ENCODE measurements around the gene TM4SF4. TPM values are rescaled to one million over a fixed set of nuclear protein-coding genes. Genes with fewer than 3 reads are reported as not detected.

TM4SF4 gene
- polyA plus RNA-seq, 3 donors: 0.08 TPM; not detected in 2

DNA sequence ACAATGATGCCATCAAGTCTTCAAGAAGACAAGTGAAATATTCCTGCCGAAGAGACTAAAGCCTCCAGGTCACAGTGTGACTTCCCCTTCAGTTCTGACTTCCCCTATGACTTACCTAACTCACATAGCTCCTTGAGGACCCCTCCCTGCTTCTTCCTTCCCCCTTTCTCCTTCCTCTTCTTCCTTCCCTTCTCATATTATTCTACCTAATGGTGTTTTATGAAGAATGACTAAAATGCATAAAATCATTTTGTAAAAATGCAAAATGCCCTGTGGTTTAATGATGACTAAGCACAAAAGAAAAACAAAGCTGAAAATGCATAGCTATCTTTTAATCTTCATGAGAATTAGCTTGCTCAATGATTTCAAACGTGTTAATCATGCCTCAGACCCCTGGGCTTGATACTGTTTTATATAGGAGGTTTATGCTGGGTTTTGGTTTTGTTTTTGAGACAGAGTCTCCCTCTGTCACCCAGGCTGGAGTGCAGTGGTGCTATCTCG, 26.1 kb upstream of the TM4SF4 start:
- Histone ChIP-seq H3K4me2 (replicated peaks; ENCODE audit: extremely low read depth, low read length, poor library complexity, severe bottlenecking) (peak overlapping the region; percentile 56), H3K4me3 (replicated peaks in 1 of 3; ENCODE audit: low read depth in 2 of 3, low read length in 3 of 3) (peak overlapping the region in 1 of 3 experiments; percentile 18), H3K4me1 (ENCODE audit: control insufficient read depth in 1 of 2, insufficient read depth in 2 of 2, low read length in 2 of 2) (peaks cover 54 to 69% of the 10 kb centered on the region in 2 donors), H3K9me3 (replicated peaks in 1 of 2; ENCODE audit: control insufficient read depth in 1 of 2, insufficient read depth in 1 of 2, low read length in 2 of 2) (peaks cover 11 to 13% of the 10 kb centered on the region in 2 donors), H3K9ac (ENCODE audit: insufficient read depth, low read length, poor library complexity, severe bottlenecking) (no peak overlapping the region), H4K20me1 (ENCODE audit: insufficient read depth, low read length) (no peaks in the 10 kb centered on the region), H3K36me3 (replicated peaks in 1 of 2; ENCODE audit: control insufficient read depth in 1 of 2, insufficient read depth in 2 of 2, low read length in 2 of 2) (no peaks in the 10 kb centered on the region), H2AFZ (ENCODE audit: insufficient read depth, low read depth, low read length, poor library complexity, severe bottlenecking) (no peak overlapping the region), H3K27ac (ENCODE audit: low read depth in 1 of 2, low read length in 2 of 2) (peak overlapping the region; percentile 82 to 91), H3K27me3 (ENCODE audit: control insufficient read depth in 2 of 2, insufficient read depth in 2 of 2, low read length in 2 of 2) (no peaks in the 10 kb centered on the region), H3K79me2 (ENCODE audit: insufficient read depth, low read length) (no peaks in the 10 kb centered on the region)
- Mint-ChIP-seq H3K27me3 (ENCODE audit: low read depth in 3 of 3) (no peaks in the 10 kb centered on the region), H3K36me3 (peaks cover 7 to 14% of the 10 kb centered on the region in 2 donors), H3K27ac (peak overlapping the region; percentile 89 to 96 (median 94)), H3K9me3 (peaks cover 8 to 23% (median 19%) of the 10 kb centered on the region in 7 donors), H3K4me1 (peaks cover 66% of the 10 kb centered on the region), H3K4me3 (peak overlapping the region in 1 of 2 donors; percentile 28)
- DNase-seq: peak; percentile 89 to 96 (median 94)
- 0% methylated on average over 1 of the region's 3 CpGs for WGBS (ENCODE audit: insufficient coverage)
- intact Hi-C loops (cut with micrococcal nuclease): loop anchor here in 1 of 2 donors (10.0 kb wide), 2 partner anchors 46 to 54 kb away; no protein-coding TSS in a partner anchor
- TF ChIP-seq, protein P1, sequence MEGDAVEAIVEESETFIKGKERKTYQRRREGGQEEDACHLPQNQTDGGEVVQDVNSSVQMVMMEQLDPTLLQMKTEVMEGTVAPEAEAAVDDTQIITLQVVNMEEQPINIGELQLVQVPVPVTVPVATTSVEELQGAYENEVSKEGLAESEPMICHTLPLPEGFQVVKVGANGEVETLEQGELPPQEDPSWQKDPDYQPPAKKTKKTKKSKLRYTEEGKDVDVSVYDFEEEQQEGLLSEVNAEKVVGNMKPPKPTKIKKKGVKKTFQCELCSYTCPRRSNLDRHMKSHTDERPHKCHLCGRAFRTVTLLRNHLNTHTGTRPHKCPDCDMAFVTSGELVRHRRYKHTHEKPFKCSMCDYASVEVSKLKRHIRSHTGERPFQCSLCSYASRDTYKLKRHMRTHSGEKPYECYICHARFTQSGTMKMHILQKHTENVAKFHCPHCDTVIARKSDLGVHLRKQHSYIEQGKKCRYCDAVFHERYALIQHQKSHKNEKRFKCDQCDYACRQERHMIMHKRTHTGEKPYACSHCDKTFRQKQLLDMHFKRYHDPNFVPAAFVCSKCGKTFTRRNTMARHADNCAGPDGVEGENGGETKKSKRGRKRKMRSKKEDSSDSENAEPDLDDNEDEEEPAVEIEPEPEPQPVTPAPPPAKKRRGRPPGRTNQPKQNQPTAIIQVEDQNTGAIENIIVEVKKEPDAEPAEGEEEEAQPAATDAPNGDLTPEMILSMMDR (IDR thresholded peaks at IDR 0.05): no peak

DNA sequence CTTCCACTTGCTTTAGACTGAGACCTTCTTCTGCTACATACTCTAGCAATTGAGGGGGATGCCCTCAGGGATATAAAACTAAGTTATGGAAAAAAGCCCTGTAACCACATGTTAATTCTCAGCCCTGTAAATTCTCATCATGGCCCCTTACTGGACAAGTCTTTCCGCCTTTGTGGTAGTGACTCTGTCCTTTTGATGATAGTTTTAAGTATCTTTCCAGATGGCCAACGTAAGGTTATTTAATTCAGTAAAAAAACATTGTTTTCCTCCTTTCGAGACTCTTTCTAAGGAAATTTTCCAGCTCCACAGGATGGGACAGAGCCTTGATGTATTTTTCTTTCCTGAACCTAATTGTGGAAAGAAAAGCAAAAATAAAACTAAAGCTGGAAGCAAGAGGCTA, 25.3 kb upstream of the TM4SF4 start:
- H2AFZ ChIP-seq (ENCODE audit: insufficient read depth, low read depth, low read length, poor library complexity, severe bottlenecking): no peak overlapping the region
- peaks cover 8 to 23% (median 19%) of the 10 kb centered on the region in 7 donors for H3K9me3 Mint-ChIP-seq
- H3K36me3 Mint-ChIP-seq: peaks cover 7 to 14% of the 10 kb centered on the region in 2 donors
- peaks cover 0 to under 1% (median 0%) of the 10 kb centered on the region in 3 donors for H3K27me3 Mint-ChIP-seq (ENCODE audit: low read depth in 3 of 3)
- H3K9ac ChIP-seq (ENCODE audit: insufficient read depth, low read length, poor library complexity, severe bottlenecking): no peak overlapping the region
- no peaks in the 10 kb centered on the region for H3K27me3 ChIP-seq (ENCODE audit: control insufficient read depth in 2 of 2, insufficient read depth in 2 of 2, low read length in 2 of 2)
- DNase-seq: no peak
- no CpG with 5 or more reads among the region's 3 CpGs for whole genome bisulfite sequencing (ENCODE audit: insufficient coverage)
- peak overlapping the region; percentile 56 for H3K4me2 ChIP-seq (replicated peaks; ENCODE audit: extremely low read depth, low read length, poor library complexity, severe bottlenecking)
- peak overlapping the region; percentile 89 to 96 (median 94) for H3K27ac Mint-ChIP-seq
- no peaks in the 10 kb centered on the region for H3K79me2 ChIP-seq (ENCODE audit: insufficient read depth, low read length)
- peaks cover 11 to 13% of the 10 kb centered on the region in 2 donors for H3K9me3 ChIP-seq (replicated peaks in 1 of 2; ENCODE audit: control insufficient read depth in 1 of 2, insufficient read depth in 1 of 2, low read length in 2 of 2)
- peak overlapping the region in 1 of 3 experiments; percentile 18 for H3K4me3 ChIP-seq (replicated peaks in 1 of 3; ENCODE audit: low read depth in 2 of 3, low read length in 3 of 3)
- H3K4me1 Mint-ChIP-seq: peaks cover 61% of the 10 kb centered on the region
- peaks cover 48 to 64% of the 10 kb centered on the region in 2 donors for H3K4me1 ChIP-seq (ENCODE audit: control insufficient read depth in 1 of 2, insufficient read depth in 2 of 2, low read length in 2 of 2)
- H3K27ac ChIP-seq (ENCODE audit: low read depth in 1 of 2, low read length in 2 of 2): peak overlapping the region; percentile 82 to 91
- TF ChIP-seq, protein P1 (IDR thresholded peaks at IDR 0.05): no peak
- no peaks in the 10 kb centered on the region for H3K36me3 ChIP-seq (replicated peaks in 1 of 2; ENCODE audit: control insufficient read depth in 1 of 2, insufficient read depth in 2 of 2, low read length in 2 of 2)
- intact Hi-C loops (cut with micrococcal nuclease): loop anchor here in 1 of 2 donors (10.0 kb wide), 2 partner anchors 46 to 54 kb away; no protein-coding TSS in a partner anchor
- H3K4me3 Mint-ChIP-seq: no peak overlapping the region
- no peaks in the 10 kb centered on the region for H4K20me1 ChIP-seq (ENCODE audit: insufficient read depth, low read length)
